ENCODE data around the gene HSPE1.
A peak's percentile ranks its signal among the peaks of the same experiment; 100 is the strongest.
"Not testable (repeated sequence)": the region's sequence is repeated elsewhere in the genome, so short reads cannot be mapped to it uniquely, and the experiment has no call there.

HSPE1 gene

DNA sequence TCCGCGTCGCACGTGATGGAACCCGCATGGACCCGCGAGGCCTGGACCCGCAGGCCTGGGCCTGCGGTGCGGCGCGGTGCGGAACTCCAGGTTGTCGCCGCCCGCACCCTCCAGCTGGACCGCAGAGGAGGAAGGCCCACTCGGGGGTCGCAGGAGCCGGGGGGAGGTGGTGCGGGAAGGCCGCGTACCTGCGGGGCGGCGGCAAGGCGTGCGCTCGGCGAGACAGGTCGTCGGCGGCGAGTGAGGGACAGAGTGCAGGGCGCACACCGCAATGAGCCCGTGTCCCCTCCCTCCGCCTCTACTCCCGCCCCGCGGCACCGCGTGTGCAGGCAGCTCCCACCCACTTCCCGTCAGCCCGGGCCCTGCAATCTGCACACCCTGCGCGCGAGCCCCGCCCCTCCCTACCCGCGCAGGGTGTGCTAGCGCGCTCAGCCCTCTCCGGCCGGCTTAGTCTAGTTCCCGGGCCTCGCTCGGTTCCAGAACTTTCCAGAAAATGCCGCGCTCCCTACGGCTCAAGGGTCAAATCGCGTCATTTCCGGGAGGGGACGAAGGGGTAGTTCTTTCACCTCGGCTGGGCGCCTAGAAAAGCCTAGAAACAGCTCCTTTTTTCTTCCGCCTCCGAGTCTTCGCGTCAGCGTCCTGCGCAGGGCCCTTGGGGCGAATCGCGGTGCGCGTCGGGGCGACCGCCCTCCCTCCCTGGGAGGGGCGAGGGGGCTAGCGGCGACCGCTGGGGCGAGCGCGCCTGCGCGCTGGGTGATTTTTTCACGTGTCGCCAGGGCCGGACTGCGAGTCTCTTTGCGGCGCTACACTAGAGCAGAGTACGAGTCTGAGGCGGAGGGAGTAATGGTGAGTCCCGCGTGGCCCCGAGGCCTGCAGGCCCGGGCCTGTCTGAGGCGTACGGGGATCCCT, at the start of gene HSPE1, which contains the start of gene HSPD1:
Gene HSPE1 (plus strand): TSS at position 786 of the 909 bp plus-strand sequence. CDS start 58 bp downstream, at position 844.
Gene HSPD1 (minus strand): TSS at position 247 of the 909 bp plus-strand sequence. CDS start 992 bp downstream, outside the sequence.
- peak; percentile 99 for DNase-seq (ENCODE audit: low spot score)

DNA sequence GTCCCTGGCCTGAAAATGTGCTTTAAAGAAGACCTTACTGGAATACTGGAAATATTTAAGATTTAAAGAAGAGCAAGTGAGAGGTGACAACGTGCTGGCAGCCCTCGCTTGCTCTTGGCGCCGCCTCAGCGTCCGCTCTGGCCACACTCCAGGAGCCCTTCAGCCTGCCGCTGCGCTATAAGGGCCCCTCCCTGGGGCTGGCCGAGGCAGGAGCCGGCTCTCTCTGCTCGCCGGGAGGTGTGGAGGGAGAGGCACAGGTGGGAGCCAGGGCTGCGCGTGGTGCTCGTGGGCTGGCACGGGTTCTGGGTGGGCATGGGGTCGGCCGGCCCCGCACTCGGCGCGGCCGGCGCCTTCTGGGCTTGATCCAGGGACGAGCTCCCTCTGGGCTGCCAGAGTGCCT, 49.7 kb upstream of the HSPE1 start:
- DNase-seq (ENCODE audit: low spot score): no peak

DNA sequence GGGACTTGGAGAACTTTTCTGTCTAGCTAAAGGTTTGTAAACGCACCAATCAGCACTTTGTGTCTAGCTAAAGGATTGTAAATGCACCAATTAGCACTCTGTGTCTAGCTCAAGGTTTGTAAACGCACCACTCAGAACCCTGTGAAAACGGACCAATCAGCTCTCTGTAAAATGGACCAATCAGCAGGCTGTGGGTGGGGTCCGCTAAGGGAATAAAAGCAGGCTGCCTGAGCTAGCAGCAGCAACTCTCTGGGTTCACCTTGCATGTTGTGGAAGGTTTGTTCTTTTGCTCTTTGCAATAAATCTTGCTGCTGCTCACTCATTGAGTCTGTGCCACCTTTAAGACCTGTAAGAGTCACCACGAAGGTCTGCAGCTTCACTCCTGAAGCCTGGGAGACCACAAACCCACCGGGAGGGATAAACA, 49.2 kb upstream of the HSPE1 start:
- not testable (repeated sequence) for DNase-seq (ENCODE audit: low spot score)

DNA sequence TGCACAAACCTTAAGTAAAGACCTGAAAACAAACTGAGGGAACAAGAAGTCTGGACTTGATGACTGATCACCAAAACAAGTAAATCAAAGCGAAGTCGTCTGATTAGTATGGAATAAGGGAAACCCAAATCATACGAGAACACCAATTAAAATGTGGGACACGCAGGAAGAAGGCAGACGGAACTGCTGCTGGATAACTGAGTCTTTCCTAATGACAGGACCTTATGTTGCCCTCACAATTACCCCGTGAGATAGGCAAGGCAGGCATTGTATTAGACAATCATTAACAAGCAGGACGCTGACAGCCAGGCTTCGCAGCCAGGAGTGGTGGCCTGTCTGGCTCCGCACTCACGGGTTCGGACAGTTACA, 47.4 kb upstream of the HSPE1 start:
- no peak for DNase-seq (ENCODE audit: low spot score)

DNA sequence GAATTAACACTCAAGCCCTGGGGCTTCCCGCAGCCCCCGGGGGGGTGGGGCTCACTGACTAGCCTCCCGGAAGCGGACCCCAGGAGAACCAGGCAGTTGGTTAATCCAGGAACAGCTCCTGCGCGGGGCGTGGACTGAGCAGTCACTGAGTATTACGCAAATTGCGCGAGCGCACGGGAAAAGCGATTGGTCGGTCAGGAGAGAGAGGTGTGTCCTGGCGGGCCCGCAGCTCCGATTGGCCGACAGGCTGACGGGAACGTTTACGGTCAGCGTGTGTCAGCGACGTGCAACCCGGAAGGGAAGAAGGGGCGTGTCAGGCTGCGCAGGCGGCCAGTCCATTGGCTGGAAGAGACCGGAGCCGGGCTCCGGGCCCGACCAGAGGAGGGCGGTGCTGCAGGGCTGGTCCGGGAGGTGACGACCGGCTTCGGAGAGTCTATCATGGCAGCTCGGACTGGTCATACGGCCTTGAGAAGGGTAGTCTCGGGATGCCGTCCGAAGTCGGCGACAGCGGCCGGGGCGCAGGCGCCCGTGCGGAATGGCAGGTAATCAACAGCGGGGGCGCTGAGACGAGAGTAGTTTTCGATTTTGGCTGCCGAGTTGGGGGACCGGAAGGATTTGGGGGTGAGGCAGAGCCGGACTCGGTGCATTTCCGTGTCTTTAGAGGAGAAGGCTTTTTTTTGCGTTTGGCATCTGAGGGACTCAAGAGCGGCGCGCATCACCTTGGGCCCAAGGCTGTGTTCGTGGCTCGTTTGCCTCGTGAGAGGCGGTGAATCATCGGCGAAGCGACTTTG, 46.9 kb upstream of the HSPE1 start, which contains the start of gene COQ10B:
Gene COQ10B (plus strand): TSS at position 430 of the 791 bp plus-strand sequence. CDS start 9 bp downstream, at position 439.
- peak; percentile 99 for DNase-seq (ENCODE audit: low spot score)

DNA sequence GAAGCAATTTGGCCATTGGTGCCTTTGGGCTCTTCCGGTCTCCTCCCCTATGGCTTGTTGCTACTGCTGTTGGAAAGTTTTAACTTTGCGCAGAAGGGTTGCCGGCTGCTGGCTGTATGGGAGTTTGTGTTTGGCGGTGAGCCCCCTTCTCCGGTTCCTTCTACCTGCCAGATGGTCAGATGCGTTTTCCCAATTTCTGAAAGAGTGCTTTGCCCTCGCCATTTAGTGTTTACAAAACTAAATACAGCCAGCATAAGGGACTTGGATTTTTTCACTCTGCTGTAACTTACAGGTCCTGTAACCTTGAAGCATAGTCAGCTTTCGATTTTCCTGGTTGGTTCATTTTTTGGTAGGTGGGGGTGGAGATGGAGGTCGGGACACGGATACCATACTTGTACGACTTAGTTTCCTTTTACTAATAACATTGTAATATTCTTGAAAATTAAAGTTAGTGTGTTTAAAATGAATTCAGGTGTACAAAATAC, 46.2 kb upstream of the HSPE1 start:
- DNase-seq (ENCODE audit: low spot score): no peak

DNA sequence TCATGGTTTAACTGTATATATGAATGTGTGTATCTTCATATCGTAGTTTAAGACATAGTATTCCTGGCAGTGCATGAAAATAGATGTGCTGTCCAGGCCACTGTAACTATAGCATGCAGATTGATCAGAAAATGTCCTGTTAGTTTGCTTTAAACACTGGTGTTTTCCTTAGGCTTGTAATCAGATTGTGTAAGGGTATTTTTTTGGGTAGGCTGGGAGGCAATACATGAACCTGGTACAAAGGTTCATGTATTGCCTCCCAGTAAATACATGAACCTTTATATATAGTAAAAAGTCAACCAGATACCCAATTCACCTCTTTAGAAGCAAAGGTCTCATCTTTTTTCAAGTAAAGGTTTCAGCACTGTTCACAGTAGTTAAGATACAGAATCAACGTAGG, 45.3 kb upstream of the HSPE1 start:
- no peak for DNase-seq (ENCODE audit: low spot score)

DNA sequence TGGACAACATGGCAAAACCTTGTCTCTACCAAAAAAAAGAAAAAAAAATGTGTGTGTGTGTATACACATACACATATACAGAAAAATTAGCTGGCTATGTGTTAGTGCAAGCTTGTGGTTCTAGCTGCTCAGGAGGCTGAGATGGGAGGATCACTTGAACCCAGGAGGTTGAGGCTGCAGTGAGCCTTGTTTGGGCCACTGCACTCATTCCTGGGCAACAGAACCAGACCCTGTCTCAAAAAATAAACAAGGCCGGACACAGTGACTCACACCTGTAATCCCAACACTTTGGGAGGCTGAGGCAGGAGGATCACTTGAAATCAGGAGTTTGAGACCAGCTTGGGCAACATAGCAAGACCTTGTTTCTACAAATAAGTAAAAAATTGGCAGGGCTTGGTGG, 44.8 kb upstream of the HSPE1 start:
- DNase-seq (ENCODE audit: low spot score): no peak

DNA sequence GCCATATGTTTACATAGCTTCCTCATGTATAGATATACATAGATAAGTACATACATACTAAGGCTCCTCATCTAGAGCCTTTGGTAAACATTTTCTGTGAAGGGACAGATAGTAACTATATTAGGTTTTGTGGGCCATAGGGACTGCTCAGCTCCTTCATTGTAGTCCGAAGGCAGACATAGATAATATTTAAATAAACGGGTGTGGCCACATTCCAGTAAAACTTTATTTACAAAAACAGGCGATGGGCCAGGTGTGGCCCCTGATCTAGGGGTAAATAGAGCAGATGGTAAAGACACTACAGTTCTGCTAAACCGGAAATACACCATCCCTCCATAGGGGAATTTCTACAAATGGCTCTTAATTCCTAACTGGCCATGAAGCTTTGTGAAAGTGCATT, 39.5 kb upstream of the HSPE1 start:
- no peak for DNase-seq (ENCODE audit: low spot score)

DNA sequence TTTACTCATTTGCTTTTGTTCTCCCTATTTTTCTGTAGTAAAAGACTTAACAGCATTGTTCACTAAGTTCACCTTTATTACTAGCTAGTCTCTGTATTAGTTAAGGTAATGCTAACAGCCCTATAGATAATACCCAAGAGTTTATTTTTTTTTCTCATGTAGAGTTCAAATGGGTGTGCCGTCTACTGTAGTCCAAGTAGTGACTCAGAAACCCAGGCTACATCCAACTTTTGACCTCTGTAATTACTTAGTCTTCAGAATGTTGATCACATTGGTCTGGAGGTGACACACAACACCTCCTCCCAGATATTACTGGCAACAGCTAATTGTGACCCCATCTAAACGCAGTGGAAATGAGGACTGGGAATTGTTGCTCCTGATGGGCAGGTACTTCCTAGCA, 39.1 kb upstream of the HSPE1 start:
- no peak for DNase-seq (ENCODE audit: low spot score)

DNA sequence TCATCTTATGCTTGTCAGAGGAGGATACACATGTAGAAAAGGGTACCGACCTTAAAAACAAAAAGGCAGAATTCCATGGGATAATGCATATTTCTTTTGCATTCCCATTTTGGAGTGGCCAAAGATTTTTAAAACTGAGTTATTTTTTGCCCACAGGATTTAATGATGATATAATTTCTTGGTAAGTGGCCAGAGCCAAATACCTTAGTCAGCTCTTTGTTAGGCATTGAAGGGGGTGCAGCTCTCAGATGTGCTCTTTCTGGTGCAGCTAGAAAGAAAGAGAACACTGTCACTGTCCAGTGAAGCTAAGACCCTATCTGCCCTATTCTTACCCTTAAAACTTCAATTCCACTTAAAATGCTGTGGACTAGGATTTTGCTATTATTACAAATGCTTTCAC, 36.0 kb upstream of the HSPE1 start:
- DNase-seq (ENCODE audit: low spot score): no peak

DNA sequence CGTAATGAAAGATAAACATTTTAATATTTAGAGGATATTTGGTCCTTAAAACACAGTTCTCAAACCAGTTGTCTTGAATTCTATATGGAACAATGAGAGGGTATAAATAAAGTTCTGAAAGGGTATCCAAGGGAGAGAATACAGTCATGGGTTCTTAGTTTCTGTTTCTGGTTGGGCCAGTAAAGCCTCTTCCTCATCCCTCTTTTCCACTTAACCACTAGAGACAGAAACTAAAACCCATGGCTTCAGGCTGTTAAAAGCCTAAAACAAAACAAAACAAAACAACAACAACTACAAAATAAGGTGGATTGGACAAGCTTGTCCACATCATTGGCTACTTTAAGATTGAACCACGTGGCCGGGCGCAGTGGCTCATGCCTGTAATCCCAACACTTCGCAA, 28.0 kb upstream of the HSPE1 start:
- DNase-seq (ENCODE audit: low spot score): no peak

DNA sequence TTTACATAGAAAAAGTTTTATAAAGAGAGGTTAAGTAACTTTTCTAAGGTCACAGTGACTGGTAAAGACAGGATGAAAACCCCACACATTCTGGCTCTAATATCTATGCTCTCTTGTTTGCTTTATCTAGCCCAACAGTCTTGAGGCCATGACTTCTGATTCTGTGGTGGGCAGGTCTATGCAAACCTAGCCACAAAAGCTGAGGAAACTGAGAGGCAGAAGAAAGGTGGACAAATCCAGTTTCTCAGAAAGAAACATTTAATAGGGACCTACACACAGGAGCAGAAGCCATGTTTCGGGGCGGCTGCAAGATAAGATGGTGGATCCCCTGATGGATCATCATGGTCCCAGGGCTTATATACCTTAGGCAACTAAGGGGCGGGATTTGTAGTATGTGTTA, 22.4 kb upstream of the HSPE1 start:
- DNase-seq (ENCODE audit: low spot score): no peak

DNA sequence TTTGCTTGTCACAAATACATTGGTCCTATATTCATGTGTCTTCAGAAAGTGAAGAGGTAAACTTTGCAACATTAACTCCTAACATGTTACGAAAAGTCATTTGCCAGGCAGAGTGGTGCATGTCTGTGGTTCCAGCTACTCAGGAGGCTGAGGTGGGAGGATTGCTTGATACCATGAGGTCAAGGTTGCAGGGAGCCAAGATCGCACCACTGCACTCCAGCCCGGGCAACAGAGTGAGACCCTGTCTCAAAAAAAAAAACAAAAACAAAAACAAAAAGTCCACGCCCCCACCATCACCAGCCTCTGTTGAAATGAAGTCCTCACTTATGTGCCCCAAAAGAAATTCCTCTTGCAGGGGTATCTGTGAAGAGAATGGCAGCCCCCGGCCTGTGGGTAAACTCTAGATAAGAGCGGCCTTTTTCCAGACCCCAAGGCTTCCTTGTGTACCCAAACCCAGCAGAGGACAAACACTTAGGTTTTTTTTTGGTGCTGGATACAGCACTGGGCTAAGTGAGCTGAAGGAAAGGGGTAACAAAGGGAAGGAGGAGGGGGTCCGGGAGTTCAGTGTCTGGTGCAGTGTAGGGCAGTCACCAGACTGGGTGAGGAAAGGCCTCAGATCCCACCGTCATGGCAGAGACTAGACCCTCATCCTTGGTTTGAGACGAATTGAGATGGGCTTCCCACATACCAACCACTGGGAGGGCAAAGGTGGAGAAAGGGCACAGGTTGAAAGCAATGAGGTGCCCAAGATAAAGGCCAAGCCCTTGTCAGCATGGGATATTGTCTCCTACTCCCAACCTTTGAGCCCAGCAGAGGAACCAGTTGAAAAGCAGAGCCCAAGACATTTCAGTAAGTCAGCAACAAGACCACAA, 19.8 kb upstream of the HSPE1 start:
- DNase-seq (ENCODE audit: low spot score): no peak

DNA sequence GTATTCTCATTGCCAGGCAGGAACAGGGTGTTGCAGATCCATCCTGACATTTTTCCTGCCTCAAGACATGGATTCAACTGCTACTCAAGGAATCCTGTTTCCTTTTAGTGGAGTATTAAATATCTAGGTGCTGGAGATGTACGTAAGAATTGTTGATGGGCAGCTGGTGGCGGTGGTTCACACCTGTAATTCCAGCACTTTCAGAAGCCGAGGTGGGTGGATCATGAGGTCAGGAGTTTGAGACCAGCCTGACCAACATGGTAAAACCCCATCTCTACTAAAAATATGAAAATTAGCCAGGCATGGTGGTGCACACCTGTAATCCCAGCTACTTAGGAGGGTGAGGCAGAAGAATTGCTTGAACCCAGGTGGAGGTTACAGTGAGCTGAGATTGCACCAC, 15.9 kb upstream of the HSPE1 start:
- DNase-seq (ENCODE audit: low spot score): not testable (repeated sequence)

DNA sequence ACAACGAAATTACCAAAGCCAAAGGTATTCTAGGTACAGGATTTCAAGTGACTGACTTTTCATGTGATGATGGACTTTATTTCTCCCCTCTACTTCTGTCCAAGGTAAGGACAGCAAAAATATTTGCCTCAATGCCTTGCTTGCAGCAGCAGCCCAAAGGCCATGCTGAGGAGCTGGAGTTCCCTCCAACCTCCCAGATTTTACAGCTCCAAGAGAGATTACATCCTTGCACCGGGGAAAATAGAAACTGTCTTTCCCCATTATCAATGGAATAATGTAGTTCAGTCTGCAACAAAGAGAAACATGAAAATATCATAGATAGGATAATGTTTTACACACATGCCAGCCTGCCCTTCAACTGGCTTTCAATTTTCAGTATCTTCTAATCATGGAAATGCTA, 14.0 kb upstream of the HSPE1 start:
- DNase-seq (ENCODE audit: low spot score): no peak

DNA sequence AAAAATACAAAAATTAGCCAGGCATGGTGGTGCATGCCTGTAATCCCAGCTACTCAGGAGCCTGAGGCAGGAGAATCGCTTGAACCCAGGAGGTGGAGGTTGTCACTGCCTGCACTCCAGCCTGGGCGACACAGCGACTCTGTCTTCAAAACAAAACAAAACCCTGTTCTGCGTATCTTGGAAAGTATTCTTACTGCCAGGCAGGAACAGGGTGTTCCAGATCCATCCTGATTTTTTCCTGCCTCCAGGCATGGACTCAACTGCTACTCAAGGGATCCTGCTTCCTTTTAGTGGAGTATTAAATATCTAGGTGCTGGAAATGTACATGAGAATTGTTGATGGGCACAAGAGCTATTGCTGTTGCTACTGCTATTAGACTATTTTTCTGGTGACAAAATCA, 12.8 kb upstream of the HSPE1 start:
- DNase-seq (ENCODE audit: low spot score): no peak

DNA sequence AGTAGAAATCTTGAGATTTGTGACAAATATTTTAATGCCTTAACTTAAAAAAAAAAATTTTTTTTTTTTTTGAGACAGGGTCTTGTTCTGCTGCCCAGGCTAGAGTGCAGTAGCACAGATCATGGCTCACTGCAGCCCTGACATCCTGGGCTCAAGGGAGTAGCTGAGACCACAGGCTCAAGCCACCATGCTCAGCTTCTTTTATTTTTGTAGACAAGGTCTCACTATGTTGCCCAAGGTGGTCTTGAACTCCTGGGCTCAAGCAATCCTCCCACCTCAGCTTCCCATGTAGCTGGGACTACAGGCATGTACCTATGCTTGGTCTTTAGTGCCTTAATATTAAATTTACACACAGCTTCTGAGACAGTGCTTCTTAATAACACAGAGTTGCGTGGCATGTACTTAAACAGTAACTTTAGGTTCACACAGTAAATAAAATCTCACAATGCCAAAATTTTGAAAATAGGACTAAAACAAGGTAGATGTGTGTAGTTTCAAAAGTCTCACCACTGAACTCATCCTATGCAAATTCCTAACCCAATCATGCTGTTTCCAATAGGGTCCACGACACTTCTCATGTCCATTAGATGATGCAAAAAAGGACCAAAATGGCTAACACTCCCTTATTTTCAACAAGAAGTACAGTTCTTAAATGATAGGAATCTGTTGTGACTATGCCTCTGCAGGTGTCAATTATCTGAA, 4.6 kb upstream of the HSPE1 start:
- no peak for DNase-seq (ENCODE audit: low spot score)

DNA sequence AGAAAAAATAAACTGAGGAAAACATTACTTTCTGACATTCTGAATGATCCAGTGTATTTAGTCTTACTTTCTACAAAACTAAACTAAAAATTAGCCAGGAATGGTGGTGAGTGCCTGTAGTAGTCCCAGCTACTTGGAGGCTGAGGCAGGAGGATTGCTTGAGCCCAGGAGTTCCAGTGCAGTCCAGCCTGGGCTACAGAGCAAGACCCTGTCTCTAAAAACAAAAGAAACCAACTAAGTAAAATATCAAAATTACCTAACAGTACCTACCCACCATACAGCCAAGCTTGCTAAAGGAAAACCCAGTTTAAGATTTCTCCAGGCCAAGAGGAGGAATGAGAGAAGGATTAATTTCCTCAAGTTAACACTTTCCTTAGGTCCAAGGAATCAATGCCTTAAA, 3.5 kb upstream of the HSPE1 start:
- DNase-seq (ENCODE audit: low spot score): no peak

DNA sequence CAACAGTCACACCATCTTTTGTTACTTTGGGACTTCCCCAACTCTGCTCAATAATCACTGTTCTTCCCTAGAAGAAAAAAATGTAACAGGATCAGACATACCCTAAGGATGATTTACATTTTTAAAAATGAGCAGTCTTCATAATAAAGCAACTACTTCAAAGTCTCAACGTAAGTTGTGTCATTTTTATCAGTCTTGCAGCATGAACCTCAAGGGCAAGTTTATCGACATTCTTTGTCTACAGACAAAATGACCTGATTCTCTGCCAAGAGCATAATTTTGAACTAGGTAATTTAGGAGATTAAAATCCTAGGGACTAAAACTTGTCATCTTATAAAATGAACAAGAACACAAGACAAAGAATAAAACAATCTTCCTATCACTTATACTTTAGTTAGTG, 2.9 kb upstream of the HSPE1 start:
- DNase-seq (ENCODE audit: low spot score): no peak

DNA sequence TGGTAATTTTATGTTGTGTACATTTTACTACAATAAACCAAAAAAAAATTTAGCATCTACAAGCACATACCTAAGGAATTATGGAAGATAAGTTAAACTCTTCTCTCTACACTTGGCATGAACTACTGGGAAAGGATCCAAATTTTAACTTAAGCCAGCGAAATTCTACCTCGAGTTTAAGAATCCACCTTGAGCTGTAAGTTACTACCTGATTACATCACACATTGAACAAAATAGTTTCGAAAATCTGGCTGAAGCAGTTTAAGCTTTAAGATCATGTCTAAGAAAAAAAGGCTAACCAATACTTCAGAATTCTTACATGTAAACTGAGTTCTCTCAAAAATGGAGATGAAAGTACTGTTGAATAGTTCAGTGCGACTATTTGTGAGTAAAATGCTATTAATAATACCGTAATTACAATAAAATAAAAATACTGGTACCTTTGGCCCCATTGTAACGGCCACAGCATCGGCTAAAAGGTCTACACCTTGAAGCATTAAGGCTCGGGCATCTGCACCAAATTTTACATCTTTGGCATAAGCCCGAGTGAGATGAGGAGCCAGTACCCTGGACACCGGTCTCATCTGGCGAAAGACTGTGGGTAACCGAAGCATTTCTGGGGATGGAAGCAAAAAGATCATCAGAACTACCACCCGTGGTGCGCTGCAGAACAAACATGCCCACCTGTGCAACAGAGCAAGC, 1.8 kb upstream of the HSPE1 start:
- DNase-seq (ENCODE audit: low spot score): no peak
